ENCODE results near the gene ZNF557.

Gene ZNF557

GRCh38 chr19:7122701-7123100 lies 53.2 kb downstream of the ZNF557 start:
- no peak overlapping the region for H3K4me3 ChIP-seq (replicated peaks; ENCODE audit: low read depth, low read length)
- DNase-seq (ENCODE audit: low read depth): no peak
- TF ChIP-seq CTCF (IDR thresholded peaks at IDR 0.05; ENCODE audit: low read length, missing control alignments): no peak

- no peak for TF ChIP-seq CTCF (IDR thresholded peaks at IDR 0.05; ENCODE audit: low read length, missing control alignments)
- no peak for DNase-seq (ENCODE audit: low read depth)
- no peak overlapping the region for H3K4me3 ChIP-seq (replicated peaks; ENCODE audit: low read depth, low read length)
These were observed 55.3 kb downstream of the ZNF557 start for GRCh38 chr19:7124782-7125181.

- DNase-seq (ENCODE audit: low read depth): no peak
- no peak overlapping the region for H3K4me3 ChIP-seq (replicated peaks; ENCODE audit: low read depth, low read length)
- no peak for TF ChIP-seq CTCF (IDR thresholded peaks at IDR 0.05; ENCODE audit: low read length, missing control alignments)
These were observed 55.7 kb downstream of the ZNF557 start for GRCh38 chr19:7125221-7125620.

GRCh38 chr19:7126132-7126531 lies 56.6 kb downstream of the ZNF557 start:
- DNase-seq (ENCODE audit: low read depth): no peak
- no peak overlapping the region for H3K4me3 ChIP-seq (replicated peaks; ENCODE audit: low read depth, low read length)
- TF ChIP-seq CTCF (IDR thresholded peaks at IDR 0.05; ENCODE audit: low read length, missing control alignments): no peak

GRCh38 chr19:7130043-7130442 lies 60.5 kb downstream of the ZNF557 start:
- no peak for TF ChIP-seq CTCF (IDR thresholded peaks at IDR 0.05; ENCODE audit: low read length, missing control alignments)
- H3K4me3 ChIP-seq (replicated peaks; ENCODE audit: low read depth, low read length): no peak overlapping the region
- DNase-seq (ENCODE audit: low read depth): no peak

GRCh38 chr19:7132054-7132453 lies 62.6 kb downstream of the ZNF557 start:
- H3K4me3 ChIP-seq (replicated peaks; ENCODE audit: low read depth, low read length): no peak overlapping the region
- no peak for DNase-seq (ENCODE audit: low read depth)
- no peak for TF ChIP-seq CTCF (IDR thresholded peaks at IDR 0.05; ENCODE audit: low read length, missing control alignments)

- no peak overlapping the region for H3K4me3 ChIP-seq (replicated peaks; ENCODE audit: low read depth, low read length)
- DNase-seq (ENCODE audit: low read depth): no peak
- TF ChIP-seq CTCF (IDR thresholded peaks at IDR 0.05; ENCODE audit: low read length, missing control alignments): no peak
These were observed 67.6 kb downstream of the ZNF557 start for GRCh38 chr19:7137120-7137519.

Measured in fibroblast of pulmonary artery (primary cell).